HG03342 (cell line): ENCODE measurements around the gene RPL10A.

Experiments used
- ATAC-seq: cut with Tn5 transposase; IDR thresholded peaks from one replicate; pipeline ENCODE4 v1.9.1; 2021; ENCODE audit warnings: mild to moderate bottlenecking, moderate library complexity; ENCODE audit not compliant: unreplicated experiment

RPL10A gene

GRCh38 chr6:35491558-35492257, 23.5 kb downstream of the RPL10A start:
- no peak for ATAC-seq

- no peak for ATAC-seq
These were observed 24.2 kb downstream of the RPL10A start for GRCh38 chr6:35492258-35492973.

GRCh38 chr6:35492974-35493284, 24.7 kb downstream of the RPL10A start:
- ATAC-seq: no peak

- ATAC-seq: no peak
These were observed 25.2 kb downstream of the RPL10A start for GRCh38 chr6:35493307-35493983.

GRCh38 chr6:35494161-35494563, 26.0 kb downstream of the RPL10A start:
- ATAC-seq: no peak

GRCh38 chr6:35495258-35496035, 27.2 kb downstream of the RPL10A start:
- ATAC-seq: no peak

GRCh38 chr6:35496036-35496840, 28.0 kb downstream of the RPL10A start:
- ATAC-seq: no peak

- peak; percentile 47 for ATAC-seq
These were observed 28.8 kb downstream of the RPL10A start, which contains the start of gene TEAD3 for GRCh38 chr6:35496841-35497570. Gene TEAD3, minus strand, starts transcription at chr6:35497079.

GRCh38 chr6:35497571-35498421, 29.6 kb downstream of the RPL10A start:
- no peak for ATAC-seq

- no peak for ATAC-seq
These were observed 30.3 kb downstream of the RPL10A start for GRCh38 chr6:35498422-35499067.

GRCh38 chr6:35499372-35499771, 31.2 kb downstream of the RPL10A start:
- no peak for ATAC-seq

- no peak for ATAC-seq
These were observed 32.6 kb downstream of the RPL10A start for GRCh38 chr6:35500782-35501181.

- ATAC-seq: no peak
These were observed 33.6 kb downstream of the RPL10A start for GRCh38 chr6:35501784-35502183.

GRCh38 chr6:35503534-35503933, 35.3 kb downstream of the RPL10A start:
- no peak for ATAC-seq

GRCh38 chr6:35505999-35506412, 37.8 kb downstream of the RPL10A start:
- ATAC-seq: no peak

GRCh38 chr6:35506536-35506935, 38.3 kb downstream of the RPL10A start:
- no peak for ATAC-seq

GRCh38 chr6:35507221-35507620, 39.0 kb downstream of the RPL10A start:
- no peak for ATAC-seq

- ATAC-seq: no peak
These were observed 39.8 kb downstream of the RPL10A start for GRCh38 chr6:35508027-35508426.
